Measurements from ENCODE around the gene WTIP.
"Not testable (repeated sequence)": the region's sequence is repeated elsewhere in the genome, so short reads cannot be mapped to it uniquely, and the experiment has no call there.

Gene WTIP

DNA sequence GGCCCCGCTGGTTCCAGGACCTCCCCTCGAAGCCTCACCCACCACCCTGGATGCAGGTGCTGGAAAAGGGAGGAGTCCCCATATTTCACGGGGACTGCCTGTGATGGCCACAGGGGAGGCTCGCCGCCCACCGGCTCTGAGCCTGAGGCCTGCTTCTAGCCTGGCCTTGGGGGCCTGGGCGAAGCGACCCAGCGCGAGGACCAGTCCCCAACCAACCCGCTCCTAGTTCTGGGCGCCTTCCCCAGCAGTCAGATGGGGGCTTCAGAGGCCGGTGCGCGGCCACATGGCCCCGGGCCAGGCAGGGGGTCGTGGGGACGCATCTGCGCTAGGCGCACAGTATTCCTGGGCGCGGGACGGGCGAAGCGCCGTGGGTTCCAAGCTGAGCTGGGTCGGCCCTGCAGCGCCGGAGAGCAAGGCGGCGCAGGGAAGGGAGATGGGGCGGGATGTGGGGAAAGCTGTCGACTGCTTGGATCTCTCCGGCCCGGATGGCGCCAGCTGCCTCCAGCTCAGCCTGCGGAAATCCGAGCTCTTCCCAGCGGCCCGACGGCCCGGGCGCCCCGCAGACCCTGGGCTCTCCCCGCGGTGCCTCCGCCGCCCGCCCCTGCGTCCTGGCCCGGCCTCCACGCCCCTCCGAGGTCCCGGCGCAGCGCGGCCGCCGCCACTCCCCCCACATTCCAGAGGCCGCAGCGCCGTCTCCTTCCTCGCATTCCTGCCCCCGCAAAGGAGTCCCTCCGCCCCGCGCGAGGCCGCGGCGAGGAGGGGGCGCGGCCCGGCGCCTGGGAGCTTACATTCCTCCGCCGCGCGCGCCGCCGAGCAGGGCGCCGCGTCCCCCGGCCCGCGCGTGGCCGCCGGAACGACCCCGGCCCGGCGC is at the start of gene WTIP:
TSS of gene WTIP (plus strand) at position 788 of the 871 bp plus-strand sequence. CDS start 217 bp downstream, outside the sequence.
- DNase-seq = no peak
- no peak for ATAC-seq

DNA sequence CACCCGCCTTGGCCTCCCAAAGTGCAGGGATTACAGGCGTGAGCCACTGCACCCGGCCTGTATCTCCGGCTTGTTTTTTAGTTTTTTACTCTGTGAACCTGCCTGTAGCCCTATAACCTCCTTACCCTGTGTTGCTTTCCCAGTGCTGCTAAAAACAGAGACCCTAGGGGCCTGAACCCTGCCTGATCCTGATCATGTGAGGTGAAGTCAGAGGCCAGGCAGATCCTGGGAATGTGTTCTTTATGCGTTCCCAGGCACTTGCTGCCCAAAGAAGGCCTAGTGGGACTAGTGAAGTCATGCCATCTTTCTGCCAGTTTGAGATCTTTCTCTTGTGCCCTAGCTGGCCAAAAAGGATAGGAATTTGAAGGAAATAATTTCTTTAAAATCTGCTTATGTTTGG is 48.8 kb upstream of the WTIP start:
- ATAC-seq = no peak
- no peak for DNase-seq

GRCh38 chr19:34436716-34437115 is 44.8 kb upstream of the WTIP start:
- no peak for DNase-seq
- no peak for ATAC-seq

- DNase-seq (no peak), ATAC-seq (no peak)
These were observed 33.4 kb upstream of the WTIP start for GRCh38 chr19:34448191-34448590.

DNA sequence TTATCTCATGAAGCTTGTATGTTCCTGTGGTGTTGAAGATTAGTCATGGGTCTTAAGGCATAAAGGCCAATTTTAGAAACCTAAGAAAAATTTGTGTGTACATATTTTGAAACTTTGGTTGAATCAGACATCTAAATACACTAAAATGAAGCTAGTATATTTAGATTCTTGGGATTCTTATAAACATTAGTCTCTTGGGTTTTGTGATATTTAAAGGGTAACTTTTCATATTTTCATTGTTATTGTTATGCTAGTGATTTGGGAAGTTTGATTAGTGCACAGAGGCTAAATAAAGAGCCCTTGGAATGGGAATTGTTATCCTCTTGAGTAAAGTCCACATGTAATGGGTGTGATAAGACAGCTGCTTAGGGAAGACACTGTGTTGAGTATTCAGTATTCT is 28.8 kb upstream of the WTIP start:
- ATAC-seq (no peak), DNase-seq (no peak)

DNA sequence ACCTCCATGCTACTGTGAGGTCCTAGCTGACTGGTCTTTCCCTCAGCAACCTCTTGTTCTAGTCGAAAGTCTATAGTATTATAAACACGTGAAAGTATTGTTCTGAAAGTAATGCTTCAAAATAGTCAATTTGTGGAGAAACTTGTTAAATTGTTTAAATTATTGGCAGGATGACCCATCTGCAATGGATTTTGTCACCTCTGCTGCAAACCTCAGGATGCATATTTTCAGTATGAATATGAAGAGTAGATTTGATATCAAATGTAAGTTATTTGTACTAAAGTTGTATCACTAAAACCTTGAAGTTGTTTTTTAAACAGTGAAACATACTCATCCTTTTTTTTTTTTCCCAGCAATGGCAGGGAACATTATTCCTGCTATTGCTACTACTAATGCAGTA is 27.5 kb upstream of the WTIP start:
- ATAC-seq (no peak), DNase-seq (no peak)

GRCh38 chr19:34454685-34455084 is 26.9 kb upstream of the WTIP start:
- DNase-seq (no peak), ATAC-seq (no peak)

GRCh38 chr19:34455783-34456480 is 25.6 kb upstream of the WTIP start:
- DNase-seq, ATAC-seq: not testable (repeated sequence)

GRCh38 chr19:34457446-34457845 is 24.1 kb upstream of the WTIP start:
- ATAC-seq (no peak), DNase-seq (no peak)

GRCh38 chr19:34458677-34459076 is 22.9 kb upstream of the WTIP start:
- DNase-seq (no peak), ATAC-seq (no peak)

DNA sequence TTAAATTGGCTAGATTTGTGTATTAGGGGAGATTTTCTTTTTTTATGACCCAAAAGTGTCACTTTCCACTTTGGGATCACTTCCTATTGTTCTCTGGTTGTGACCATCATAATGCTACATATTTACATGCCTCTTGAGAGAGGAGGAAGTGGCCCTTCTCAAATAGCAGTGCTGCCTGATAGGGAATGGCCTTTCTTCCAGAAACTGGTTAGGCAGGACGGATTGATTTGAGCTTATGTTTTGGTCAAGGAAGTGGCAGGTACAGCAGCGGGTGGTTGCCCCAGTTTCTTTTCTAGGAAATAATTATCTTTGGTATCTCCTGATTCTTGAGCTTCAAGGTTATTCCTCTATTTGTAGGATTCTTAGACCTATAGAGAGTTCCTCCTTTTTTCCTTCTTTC is 21.9 kb upstream of the WTIP start:
- ATAC-seq (no peak), DNase-seq (no peak)

DNA sequence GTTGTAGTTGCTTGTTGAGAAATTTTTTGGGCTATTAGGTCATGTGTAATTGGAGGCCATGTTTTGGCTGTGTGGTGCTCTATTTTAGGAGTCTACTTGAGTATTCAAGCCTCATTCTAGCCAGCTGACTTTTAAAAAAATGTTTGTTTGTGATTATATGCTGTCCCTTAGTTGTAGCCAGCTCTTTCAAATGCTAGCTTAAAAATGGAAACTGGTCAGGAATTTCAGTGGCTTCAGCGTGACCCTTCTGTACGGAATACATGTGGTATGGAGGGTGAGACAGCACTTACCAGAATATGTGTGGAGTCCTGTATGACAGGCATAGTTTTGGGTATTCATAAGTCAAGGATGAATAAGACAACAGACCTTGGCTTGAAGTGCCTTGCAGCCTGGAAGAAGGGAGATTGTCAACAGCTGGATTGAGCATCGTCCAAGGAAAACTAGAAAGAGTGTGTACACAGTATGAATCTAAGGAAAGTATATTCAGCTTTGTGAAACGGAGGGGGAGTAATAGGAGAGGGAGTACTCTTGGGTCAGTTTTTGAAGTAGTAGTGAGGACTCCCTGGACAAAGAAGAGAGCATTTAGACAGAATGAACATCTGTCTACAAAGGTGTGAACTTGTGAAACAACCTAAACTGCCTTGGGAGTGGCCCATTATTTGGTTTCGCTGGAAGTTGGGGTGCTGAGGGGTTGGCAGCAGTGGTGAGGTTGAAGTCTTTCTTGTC is 20.0 kb upstream of the WTIP start:
- ATAC-seq (no peak), DNase-seq (no peak)

DNA sequence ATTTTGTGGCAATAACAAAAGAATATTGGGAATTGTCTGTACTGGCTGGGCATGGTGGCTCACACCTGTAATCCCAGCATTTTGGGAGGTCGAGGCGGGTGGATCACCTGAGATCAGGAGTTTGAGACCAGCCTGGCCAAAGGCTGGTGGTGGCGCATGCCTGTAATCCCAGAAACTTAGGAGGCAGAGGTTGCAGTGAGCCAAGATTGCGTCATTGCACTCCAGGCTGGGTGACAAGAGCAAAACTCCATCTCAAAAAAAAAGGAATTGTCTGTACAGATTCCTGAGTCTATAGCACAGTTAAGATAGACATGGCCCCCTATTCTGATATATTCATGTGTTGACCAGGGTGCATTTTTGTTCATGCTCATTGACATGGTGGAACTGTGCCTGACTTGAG is 16.8 kb upstream of the WTIP start:
- ATAC-seq, DNase-seq: not testable (repeated sequence)

GRCh38 chr19:34468409-34468808 is 13.1 kb upstream of the WTIP start:
- DNase-seq = no peak
- ATAC-seq = no peak

DNA sequence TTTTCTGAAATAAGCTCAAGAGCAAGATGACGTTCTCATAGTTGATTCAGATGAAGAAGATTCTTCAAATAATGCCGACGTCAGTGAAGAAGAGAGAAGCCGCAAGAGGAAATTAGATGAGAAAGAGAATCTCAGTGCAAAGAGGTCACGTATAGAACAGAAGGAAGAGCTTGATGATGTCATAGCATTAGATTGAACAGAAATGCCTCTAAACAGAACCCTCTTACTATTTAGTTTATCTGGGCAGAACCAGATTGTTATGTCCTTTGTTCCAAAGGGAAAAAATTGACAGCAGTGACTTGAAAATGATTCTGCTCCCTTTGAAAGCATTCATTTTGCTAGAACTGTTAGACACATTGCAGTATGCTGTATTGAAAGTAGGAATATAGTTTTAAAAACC is 12.5 kb upstream of the WTIP start:
- not testable (repeated sequence) for ATAC-seq, DNase-seq

- DNase-seq (no peak), ATAC-seq (no peak)
These were observed 9.5 kb upstream of the WTIP start for GRCh38 chr19:34471906-34472700.

DNA sequence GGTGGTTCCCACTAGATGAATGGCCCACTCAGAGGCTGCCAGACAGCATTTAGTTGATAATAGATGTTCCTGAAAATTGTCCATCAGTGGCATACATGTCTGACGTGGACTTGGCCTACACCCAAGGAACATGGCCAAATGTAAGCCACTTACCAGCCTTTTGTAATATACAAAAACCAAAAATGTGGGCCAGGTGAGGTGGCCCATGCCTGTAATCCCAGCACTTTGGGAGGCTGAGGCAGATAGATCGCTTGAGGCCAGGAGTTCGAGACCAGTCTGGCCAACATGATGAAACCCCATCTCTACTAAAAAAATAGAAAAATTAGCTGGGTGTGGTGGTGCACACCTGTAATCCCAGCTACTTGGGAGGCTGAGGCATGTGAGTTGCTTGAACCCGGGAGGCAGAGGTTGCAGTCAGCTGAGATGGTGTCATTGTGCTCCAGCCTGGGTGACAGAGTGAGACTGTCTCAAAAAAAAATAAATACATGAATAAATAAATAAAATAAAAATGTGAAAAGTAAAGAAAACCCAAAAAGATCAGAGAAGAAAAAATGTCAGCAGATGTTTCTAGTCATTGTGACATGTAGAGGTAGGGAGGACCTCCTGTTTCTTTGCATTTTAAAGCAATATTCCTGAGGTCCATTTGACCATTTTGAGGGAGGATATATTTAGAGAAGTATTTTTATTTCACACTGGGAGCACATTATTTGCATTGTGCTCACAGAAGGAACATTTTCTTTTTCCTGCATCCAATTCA is 7.1 kb upstream of the WTIP start:
- DNase-seq = no peak
- ATAC-seq = no peak

GRCh38 chr19:34475026-34475974 is 6.3 kb upstream of the WTIP start:
- ATAC-seq = peak; percentile 91
- DNase-seq = peak; percentile 11

DNA sequence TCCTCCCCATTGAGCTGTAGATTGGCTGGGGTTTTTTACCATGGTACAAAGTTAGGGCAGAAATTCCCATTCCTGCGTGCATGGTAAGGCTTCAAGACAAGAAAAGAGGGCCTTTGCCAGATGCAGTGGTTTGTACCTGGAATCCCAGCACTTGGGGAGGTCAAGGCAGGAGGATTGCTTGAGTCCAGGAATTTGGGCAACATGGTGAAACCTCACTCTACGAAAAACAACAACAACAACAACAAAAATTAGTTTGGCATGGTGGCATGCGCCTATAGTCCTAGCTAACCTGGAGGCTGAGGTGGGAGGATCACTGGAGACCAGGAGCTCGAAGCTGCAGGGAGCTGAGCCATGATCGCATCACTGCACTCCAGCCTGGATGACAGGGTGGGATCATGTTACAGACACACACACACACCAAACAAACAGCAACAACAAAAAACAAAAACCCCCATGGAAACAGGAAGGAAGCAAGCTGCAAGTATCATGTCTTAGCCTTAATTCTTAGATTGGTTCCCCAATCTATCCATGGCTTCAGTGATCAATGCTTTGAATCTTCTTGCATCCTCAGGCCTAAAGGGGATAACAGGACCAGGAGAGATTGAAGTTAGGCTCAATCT is 5.5 kb upstream of the WTIP start:
- DNase-seq (no peak), ATAC-seq (no peak)

DNA sequence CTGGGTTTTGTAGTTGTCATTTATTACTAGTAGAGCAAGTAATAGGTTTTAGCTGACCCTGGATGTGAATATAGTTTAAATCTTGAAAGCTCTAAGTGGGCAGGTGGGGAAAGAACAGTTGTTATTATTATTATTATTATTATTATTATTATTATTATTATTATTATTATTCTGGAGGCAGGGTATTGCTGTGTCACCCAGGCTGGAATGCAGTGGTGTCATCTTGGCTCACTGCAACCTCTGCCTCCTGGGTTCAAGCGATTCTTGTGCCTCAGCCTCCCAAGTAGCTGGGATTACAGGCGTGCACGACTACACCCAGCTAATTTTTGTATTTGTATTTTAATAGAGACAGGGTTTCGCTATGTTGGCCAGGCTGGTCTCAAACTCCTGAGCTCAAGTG is 3.1 kb upstream of the WTIP start:
- ATAC-seq, DNase-seq: not testable (repeated sequence)
